GM19099 (cell line): ENCODE results near the gene ZNF787.

ENCODE experiments used
- POLR2A ChIP-seq: IDR thresholded peaks from 3 replicates; pipeline ENCODE4 v1.6.1; 2011; ENCODE audit warnings: low read depth; ENCODE audit not compliant: insufficient read length; ENCODE audit errors: extremely low read depth

Gene ZNF787

DNA sequence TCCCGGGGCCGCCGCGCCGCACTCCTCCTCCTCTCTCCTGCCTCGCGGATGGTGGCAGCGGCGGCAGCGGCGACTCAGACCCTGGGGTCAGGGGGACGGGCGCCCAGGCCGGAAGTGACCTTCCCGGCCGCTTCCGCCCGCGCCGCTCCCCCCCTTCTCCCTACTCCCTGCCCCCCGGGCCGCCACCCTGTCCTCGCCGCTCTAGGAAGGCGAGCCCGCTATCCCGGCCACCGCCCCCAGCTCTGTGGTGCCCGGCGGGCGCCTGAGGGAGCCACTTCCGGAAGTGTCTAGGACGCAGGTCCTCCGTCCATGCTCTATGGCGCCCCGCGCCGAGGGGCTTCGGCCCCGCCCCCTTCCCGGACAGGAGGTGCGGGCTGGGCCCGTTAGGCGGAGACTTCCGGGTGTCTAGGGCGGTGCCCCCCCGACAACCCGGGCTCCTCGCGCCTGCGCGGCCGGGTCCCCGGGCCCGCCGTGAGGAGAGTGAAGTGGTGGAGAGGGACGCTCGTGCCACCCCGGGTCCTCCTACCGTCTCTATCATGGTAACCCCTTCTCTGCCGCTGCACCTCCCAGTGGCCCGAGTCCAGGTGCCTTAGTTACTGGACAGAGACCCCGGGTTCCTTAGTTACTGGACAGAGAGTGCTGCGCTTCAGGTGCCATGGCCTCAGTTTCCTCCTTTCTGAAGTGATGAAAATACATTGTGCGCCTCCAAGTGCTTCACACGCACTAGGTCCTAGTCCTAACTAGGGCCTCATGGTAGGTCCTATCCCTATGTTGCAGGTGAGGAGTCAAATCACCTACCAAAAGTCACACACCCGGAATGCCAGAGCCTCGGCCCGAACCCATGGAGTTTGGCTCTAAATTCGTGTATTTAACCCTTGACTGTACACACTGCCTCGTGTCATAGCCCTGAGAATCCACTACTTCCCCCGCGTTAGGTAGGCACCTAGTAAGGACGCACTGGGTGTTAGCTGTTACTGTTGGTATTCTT lies at the start of gene ZNF787:
ZNF787 (minus strand) TSS at position 116 of the 988 bp plus-strand sequence. CDS start 18,078 bp downstream, outside the sequence.
- peak; percentile 63 for TF ChIP-seq POLR2A

DNA sequence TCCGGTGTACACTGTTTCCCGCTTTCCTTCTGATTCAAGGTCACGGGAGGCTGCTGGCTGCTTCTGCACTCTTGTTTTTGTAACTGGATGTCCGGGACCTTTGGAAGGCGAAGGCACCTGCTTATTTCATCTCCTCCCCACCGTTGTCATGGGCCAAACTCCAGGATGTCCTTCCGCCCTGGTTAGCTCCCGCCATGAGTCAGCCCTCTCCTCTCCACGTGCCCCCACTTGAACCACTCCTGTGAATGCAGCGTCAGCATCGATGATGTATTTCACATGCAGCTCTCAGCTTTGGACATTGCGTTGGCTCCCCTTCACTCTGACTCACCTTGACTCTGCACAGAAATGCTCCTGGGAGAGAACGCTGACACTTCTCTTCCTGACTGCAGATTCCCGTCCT lies 49.2 kb upstream of the ZNF787 start:
- no peak for TF ChIP-seq POLR2A

GRCh38 chr19:56167064-56167578 lies 46.0 kb upstream of the ZNF787 start:
- TF ChIP-seq POLR2A = no peak

DNA sequence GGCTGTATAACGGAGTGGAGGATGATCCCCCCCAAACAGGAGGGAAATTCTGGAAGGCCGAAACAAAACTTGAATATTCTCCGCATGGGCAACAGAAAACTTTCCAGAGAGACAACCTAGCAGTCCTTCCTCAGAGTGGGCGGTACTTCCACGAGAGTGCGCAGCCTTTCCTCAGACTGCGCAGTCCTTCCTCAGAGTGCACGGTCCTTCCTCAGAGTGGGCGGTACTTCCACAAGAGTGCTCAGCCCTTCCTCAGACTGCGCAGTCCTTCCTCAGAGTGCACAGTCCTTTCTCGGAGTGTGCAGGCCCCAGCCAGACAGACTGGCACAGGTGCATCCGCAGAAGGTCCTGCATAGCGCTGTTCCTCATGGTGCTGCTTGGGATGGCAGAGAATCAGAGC lies 42.0 kb upstream of the ZNF787 start:
- TF ChIP-seq POLR2A = no peak

GRCh38 chr19:56162258-56162657 lies 41.2 kb upstream of the ZNF787 start:
- no peak for TF ChIP-seq POLR2A

DNA sequence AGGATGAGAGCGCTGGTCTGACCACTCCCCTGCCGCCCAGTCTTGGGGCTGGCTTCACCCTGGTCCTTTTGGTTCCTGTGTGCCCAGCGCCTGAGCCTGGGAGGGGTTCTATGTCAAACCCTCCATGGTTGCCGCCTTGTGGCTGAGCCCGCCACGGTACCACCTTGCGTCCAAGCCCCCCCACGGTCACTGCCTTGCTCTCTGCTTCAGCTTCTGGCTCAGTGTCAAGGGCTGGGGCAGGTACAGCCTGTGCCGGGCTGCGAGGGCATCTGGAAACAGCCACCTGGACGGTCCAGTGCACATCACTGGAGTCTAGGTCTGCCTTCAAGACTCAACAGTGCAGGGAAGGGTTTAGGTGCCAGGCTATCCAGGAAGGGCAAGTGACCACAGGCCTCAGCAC lies 40.4 kb upstream of the ZNF787 start:
- TF ChIP-seq POLR2A = no peak

GRCh38 chr19:56159622-56160271 lies 38.7 kb upstream of the ZNF787 start:
- no peak for TF ChIP-seq POLR2A

DNA sequence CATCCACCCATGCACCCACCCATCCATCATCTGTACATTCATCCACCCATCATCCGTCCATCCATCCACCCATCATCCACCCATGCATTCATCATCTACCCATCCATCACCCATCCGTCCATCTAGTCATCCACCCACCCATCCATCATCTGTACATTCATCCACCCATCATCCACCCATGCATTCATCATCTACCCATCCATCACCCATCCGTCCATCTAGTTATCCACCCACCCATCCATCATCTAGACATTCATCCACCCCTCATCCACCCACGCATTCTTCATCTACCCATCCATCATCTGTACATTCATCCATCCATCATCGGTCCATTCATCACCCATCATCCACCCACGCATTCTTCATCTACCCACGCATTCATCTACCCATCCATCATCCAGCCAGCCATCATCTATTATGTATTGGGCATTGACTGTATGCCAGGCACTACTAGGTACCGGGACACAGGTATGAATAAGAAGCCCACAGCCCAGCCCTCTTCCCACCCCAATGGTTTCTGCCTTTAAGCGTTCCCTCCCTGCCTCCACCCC lies 38.0 kb upstream of the ZNF787 start:
- no peak for TF ChIP-seq POLR2A

- no peak for TF ChIP-seq POLR2A
Observed at GRCh38 chr19:56158170-56158757, 37.2 kb upstream of the ZNF787 start.

- no peak for TF ChIP-seq POLR2A
Observed at GRCh38 chr19:56156768-56157167, 35.7 kb upstream of the ZNF787 start.

DNA sequence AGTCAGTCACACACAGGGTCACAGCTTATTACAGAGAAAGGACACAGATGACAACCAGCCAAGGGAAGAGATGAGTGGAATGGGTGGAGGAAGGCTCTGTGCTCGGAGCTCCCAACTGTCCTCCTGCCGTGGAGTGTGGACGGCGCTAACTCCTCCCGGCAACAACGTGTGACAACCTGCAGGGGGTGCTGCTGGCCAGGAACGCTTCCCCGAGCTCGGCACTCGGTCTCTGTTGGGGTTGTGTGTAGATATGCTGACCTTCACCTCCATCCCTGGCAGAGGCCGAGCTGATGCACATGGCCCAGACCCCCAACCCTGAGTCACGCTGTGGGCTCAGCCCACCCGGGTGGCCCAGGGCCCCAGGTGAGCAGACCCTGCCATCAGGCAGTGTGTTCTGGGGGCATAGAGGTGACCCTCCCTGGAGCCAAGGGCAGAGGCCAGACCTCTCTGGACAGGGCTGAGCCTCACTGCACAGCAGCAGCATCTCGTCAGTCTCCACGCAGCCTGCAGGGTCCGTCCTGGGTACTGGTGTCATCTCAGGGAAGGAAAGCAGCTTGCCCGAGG lies 34.1 kb upstream of the ZNF787 start:
- TF ChIP-seq POLR2A = no peak

DNA sequence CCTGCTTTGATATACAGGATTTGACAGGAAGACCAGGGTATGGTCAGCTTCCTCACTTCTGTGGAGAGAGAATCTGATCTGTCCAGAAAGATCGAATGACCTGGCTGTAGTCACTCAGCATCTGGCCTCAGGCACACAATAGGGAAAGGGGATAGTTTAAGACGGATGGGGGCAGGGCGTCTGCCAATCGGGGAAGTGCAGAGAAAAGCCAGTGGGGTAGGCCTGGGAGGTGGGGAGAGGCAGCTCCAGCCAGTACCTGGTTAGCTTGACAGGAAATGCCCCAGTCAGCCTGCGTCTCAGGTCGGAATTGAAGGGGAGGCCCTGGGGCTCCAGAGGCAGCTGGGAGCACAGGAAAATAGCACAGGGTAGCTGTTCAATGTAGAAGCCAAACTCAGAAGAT lies 32.4 kb upstream of the ZNF787 start:
- TF ChIP-seq POLR2A = no peak

GRCh38 chr19:56152644-56153043 lies 31.5 kb upstream of the ZNF787 start:
- TF ChIP-seq POLR2A = no peak

GRCh38 chr19:56150358-56150757 lies 29.3 kb upstream of the ZNF787 start:
- no peak for TF ChIP-seq POLR2A

- TF ChIP-seq POLR2A = no peak
Observed at GRCh38 chr19:56149656-56150038, 28.6 kb upstream of the ZNF787 start.

- no peak for TF ChIP-seq POLR2A
Observed at GRCh38 chr19:56148096-56148495, 27.0 kb upstream of the ZNF787 start.

- TF ChIP-seq POLR2A = no peak
Observed at GRCh38 chr19:56147307-56147706, 26.2 kb upstream of the ZNF787 start.
